ENCODE results near the gene ACAP1. TPM values are rescaled to one million over a fixed set of nuclear protein-coding genes. Genes with fewer than 3 reads are reported as not detected.

The ACAP1 gene, protein sequence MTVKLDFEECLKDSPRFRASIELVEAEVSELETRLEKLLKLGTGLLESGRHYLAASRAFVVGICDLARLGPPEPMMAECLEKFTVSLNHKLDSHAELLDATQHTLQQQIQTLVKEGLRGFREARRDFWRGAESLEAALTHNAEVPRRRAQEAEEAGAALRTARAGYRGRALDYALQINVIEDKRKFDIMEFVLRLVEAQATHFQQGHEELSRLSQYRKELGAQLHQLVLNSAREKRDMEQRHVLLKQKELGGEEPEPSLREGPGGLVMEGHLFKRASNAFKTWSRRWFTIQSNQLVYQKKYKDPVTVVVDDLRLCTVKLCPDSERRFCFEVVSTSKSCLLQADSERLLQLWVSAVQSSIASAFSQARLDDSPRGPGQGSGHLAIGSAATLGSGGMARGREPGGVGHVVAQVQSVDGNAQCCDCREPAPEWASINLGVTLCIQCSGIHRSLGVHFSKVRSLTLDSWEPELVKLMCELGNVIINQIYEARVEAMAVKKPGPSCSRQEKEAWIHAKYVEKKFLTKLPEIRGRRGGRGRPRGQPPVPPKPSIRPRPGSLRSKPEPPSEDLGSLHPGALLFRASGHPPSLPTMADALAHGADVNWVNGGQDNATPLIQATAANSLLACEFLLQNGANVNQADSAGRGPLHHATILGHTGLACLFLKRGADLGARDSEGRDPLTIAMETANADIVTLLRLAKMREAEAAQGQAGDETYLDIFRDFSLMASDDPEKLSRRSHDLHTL
- 10 to 100 TPM in 1 of 3 donors, 1 to 10 TPM in 2; 7.0 to 12.5 (median 7.6) TPM for polyA plus RNA-seq (ENCODE audit: insufficient read length in 3 of 3)
- long read RNA-seq, donor 1, full-length matches to known transcripts = 9 of 9 reads
- long read RNA-seq, donor 1, partial matches to known transcripts = 0 of 9 reads
- long read RNA-seq, donor 1, other reads (novel, unspliced or antisense) = 0 of 9 reads
- long read RNA-seq, donor 2, full-length matches to known transcripts = 4 of 4 reads
- long read RNA-seq, donor 2, partial matches to known transcripts = 0 of 4 reads
- long read RNA-seq, donor 2, other reads (novel, unspliced or antisense) = 0 of 4 reads
- long read RNA-seq, donor 3, full-length matches to known transcripts = 14 of 14 reads
- long read RNA-seq, donor 3, partial matches to known transcripts = 0 of 14 reads
- long read RNA-seq, donor 3, other reads (novel, unspliced or antisense) = 0 of 14 reads
- long read RNA-seq, donor 4, full-length matches to known transcripts = 13 of 13 reads
- long read RNA-seq, donor 4, partial matches to known transcripts = 0 of 13 reads
- long read RNA-seq, donor 4, other reads (novel, unspliced or antisense) = 0 of 13 reads
- long read RNA-seq, donor 5 = 0 reads
- long read RNA-seq, donor 6, full-length matches to known transcripts = 14 of 14 reads
- long read RNA-seq, donor 6, partial matches to known transcripts = 0 of 14 reads
- long read RNA-seq, donor 6, other reads (novel, unspliced or antisense) = 0 of 14 reads
- long read RNA-seq, donor 7, full-length matches to known transcripts = 14 of 14 reads
- long read RNA-seq, donor 7, partial matches to known transcripts = 0 of 14 reads
- long read RNA-seq, donor 7, other reads (novel, unspliced or antisense) = 0 of 14 reads
- long read RNA-seq, donor 8 = 0 reads
- long read RNA-seq, donor 9, full-length matches to known transcripts = 7 of 7 reads
- long read RNA-seq, donor 9, partial matches to known transcripts = 0 of 7 reads
- long read RNA-seq, donor 9, other reads (novel, unspliced or antisense) = 0 of 7 reads
- long read RNA-seq, donor 10, full-length matches to known transcripts = 9 of 9 reads
- long read RNA-seq, donor 10, partial matches to known transcripts = 0 of 9 reads
- long read RNA-seq, donor 10, other reads (novel, unspliced or antisense) = 0 of 9 reads
- long read RNA-seq, donor 11, full-length matches to known transcripts = 1 of 1 reads
- long read RNA-seq, donor 11, partial matches to known transcripts = 0 of 1 reads
- long read RNA-seq, donor 11, other reads (novel, unspliced or antisense) = 0 of 1 reads
- long read RNA-seq, donor 12, full-length matches to known transcripts = 10 of 10 reads
- long read RNA-seq, donor 12, partial matches to known transcripts = 0 of 10 reads
- long read RNA-seq, donor 12, other reads (novel, unspliced or antisense) = 0 of 10 reads
- long read RNA-seq, donor 13 = 0 reads
- long read RNA-seq, donor 14, full-length matches to known transcripts = 13 of 13 reads
- long read RNA-seq, donor 14, partial matches to known transcripts = 0 of 13 reads
- long read RNA-seq, donor 14, other reads (novel, unspliced or antisense) = 0 of 13 reads
- long read RNA-seq, donor 15, full-length matches to known transcripts = 7 of 7 reads
- long read RNA-seq, donor 15, partial matches to known transcripts = 0 of 7 reads
- long read RNA-seq, donor 15, other reads (novel, unspliced or antisense) = 0 of 7 reads
- long read RNA-seq, donor 16, full-length matches to known transcripts = 32 of 32 reads
- long read RNA-seq, donor 16, partial matches to known transcripts = 0 of 32 reads
- long read RNA-seq, donor 16, other reads (novel, unspliced or antisense) = 0 of 32 reads

- no peak for DNase-seq (ENCODE audit: extremely low read depth in 1 of 11, low read depth in 9 of 11, low spot score in 4 of 11)
Measured at GRCh38 chr17:7336240-7337175, at the start of gene ACAP1. Gene ACAP1 (plus strand): TSS chr17:7336529. CDS start chr17:7336735, 206 bp downstream.

- DNase-seq (ENCODE audit: extremely low read depth in 1 of 11, low read depth in 9 of 11, low spot score in 4 of 11) = no peak
Measured at GRCh38 chr17:7289256-7290032, 46.9 kb upstream of the ACAP1 start.

GRCh38 chr17:7290166-7290565, 46.2 kb upstream of the ACAP1 start:
- no peak for DNase-seq (ENCODE audit: extremely low read depth in 1 of 11, low read depth in 9 of 11, low spot score in 4 of 11)

GRCh38 chr17:7290685-7291084, 45.6 kb upstream of the ACAP1 start:
- no peak for DNase-seq (ENCODE audit: extremely low read depth in 1 of 11, low read depth in 9 of 11, low spot score in 4 of 11)

DNA sequence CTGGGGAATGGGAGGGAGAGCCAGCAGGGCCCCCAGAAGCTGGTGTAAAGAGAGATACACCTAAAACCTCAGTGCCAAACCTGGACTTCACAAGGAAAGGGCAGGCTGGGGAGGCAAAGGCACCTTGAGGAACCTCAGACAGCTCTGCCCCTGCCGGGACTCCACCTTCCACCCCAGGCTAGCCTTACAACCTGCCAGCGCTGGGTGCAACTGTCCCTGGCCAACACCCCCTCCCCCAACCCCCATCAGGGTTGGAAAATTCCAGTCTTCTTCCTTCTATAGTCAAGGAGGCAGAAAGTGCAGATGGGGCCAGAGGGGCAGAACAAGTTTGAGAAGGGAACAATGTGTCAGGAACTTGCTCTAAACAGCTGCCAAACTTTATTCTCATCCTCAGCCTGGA, 44.1 kb upstream of the ACAP1 start:
- DNase-seq (ENCODE audit: extremely low read depth in 1 of 11, low read depth in 9 of 11, low spot score in 4 of 11) = no peak

GRCh38 chr17:7292729-7293128, 43.6 kb upstream of the ACAP1 start:
- DNase-seq (ENCODE audit: extremely low read depth in 1 of 11, low read depth in 9 of 11, low spot score in 4 of 11) = no peak

- no peak for DNase-seq (ENCODE audit: extremely low read depth in 1 of 11, low read depth in 9 of 11, low spot score in 4 of 11)
Measured at GRCh38 chr17:7293159-7293558, 43.2 kb upstream of the ACAP1 start.

- DNase-seq (ENCODE audit: extremely low read depth in 1 of 11, low read depth in 9 of 11, low spot score in 4 of 11) = no peak
Measured at GRCh38 chr17:7293816-7294613, 42.3 kb upstream of the ACAP1 start.

- DNase-seq (ENCODE audit: extremely low read depth in 1 of 11, low read depth in 9 of 11, low spot score in 4 of 11) = peak in 1 of 11 donors; percentile 54
Measured at GRCh38 chr17:7294614-7295153, 41.6 kb upstream of the ACAP1 start, which contains the start of gene YBX2. Gene YBX2 (minus strand): TSS chr17:7294639. CDS start chr17:7294500, 139 bp downstream.

DNA sequence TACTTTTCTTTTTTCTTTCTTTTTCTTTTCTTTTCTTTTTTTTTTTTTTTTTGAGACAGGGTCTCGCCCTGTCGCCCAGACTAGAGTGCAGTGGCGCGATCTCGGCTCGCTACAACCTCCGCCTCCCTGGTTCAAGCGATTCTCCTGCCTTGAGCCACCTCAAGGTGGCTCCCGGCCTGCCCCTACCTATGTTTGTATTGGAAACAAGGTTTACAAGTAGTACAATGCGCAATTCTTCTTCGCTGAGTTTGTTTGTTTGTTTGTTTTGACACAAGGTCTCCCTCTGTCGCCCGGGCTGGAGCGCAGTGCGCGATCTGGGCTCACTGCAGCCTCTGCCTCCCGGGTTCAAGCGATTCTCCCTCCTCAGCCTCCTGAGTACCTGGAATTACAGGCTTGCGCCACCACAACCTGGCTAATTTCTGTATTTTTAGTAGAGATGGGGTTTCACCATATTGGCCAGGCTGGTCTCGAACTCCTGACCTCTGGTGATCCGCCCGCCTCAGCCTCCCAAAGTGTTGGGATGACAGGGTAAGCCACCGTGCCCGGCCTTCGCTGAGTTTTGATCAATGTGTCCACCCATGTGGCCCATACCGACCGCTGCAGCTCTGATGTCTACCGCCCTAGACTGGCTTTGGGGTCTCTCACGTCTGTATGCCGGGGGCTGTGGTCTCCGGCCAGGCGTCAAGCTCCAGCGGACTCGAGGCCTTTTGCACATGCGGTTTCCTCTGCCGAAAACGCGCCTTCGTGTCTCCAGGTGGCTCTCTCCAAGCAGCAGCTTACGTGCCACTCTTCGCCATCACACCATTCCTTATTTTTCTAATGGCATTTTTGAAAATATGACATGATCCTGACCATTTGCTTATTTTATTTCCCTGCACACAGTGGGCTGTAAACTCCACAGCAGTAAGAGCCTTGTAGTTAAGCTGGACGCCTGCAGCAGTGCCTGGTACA, 40.8 kb upstream of the ACAP1 start:
- DNase-seq (ENCODE audit: extremely low read depth in 1 of 11, low read depth in 9 of 11, low spot score in 4 of 11) = no peak

- DNase-seq (ENCODE audit: extremely low read depth in 1 of 11, low read depth in 9 of 11, low spot score in 4 of 11) = peak in 5 of 11 donors; percentile 62 to 77 (median 72)
Measured at GRCh38 chr17:7296189-7296861, 40.0 kb upstream of the ACAP1 start.

- no peak for DNase-seq (ENCODE audit: extremely low read depth in 1 of 11, low read depth in 9 of 11, low spot score in 4 of 11)
Measured at GRCh38 chr17:7304179-7304578, 32.1 kb upstream of the ACAP1 start.
